ENCODE measurements around the gene PARD6B. TPM values are rescaled to one million over a fixed set of nuclear protein-coding genes. Genes with fewer than 3 reads are reported as not detected.
A peak's percentile ranks its signal among the peaks of the same experiment; 100 is the strongest.

PARD6B gene
- total RNA-seq, 4 donors from 2014 or later, result 1.1 to 20.5 (median 5.9) TPM

DNA sequence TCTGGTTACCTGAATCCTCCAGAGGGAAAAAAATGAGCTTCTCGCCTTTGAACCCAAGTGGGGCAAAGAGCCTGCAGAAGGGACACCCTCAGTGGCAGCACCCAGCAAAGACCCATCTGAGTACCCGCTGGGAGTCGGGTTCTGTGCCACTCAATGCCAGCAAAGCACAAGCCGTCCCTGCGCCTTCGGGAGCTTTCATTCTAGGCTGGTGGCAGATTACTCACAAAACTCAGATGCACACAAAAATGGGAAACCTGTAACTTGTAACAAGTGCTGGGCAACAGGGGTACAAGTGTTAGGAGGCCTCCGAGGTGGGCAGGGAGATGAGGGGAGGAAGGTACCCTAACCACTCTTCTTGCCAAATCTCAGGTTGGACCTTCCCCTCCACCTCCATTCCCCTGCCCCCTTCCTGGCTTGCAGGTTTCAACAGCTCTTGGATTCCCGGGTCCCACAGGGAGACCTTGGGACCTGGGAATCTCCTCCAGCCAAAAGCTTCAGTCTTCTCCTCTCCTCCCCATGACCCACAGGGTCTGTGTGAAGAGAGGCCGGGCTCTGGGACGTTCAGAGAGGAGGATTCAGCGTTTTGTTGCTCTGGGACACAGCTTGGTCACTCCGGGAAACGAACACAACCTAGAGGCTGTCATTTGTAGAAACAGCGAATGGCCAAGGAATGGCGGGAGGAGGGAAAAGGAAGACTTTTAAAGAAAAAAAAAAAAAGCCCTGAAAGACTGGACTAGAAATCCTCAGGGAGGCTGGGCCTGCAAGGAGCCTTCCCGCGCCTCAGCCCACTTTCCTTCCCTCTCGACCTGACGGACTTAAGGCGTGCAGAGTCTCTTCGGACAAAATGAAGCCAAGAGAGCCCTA is 1.2 kb upstream of the PARD6B start:
- peak; percentile 1 for ATAC-seq (ENCODE audit: low FRiP score)

GRCh38 chr20:50730765-50731054 is 670 bp upstream of the PARD6B start:
- DNase-seq (ENCODE audit: low spot score), result no peak

More for the DNA sequence above, 1.2 kb upstream of the PARD6B start:
- no peak for DNase-seq (ENCODE audit: low spot score)
- no peak for TF ChIP-seq CTCF (IDR thresholded peaks at IDR 0.05)

GRCh38 chr20:50731930-50732690 is 730 bp downstream of the PARD6B start:
- no peak for ATAC-seq (ENCODE audit: low FRiP score)
- no peak for DNase-seq (ENCODE audit: low spot score)
- no peak for TF ChIP-seq CTCF (IDR thresholded peaks at IDR 0.05)

More at GRCh38 chr20:50730765-50731054, 670 bp upstream of the PARD6B start:
- no peak for TF ChIP-seq CTCF (IDR thresholded peaks at IDR 0.05)
- ATAC-seq (ENCODE audit: low FRiP score), result no peak

DNA sequence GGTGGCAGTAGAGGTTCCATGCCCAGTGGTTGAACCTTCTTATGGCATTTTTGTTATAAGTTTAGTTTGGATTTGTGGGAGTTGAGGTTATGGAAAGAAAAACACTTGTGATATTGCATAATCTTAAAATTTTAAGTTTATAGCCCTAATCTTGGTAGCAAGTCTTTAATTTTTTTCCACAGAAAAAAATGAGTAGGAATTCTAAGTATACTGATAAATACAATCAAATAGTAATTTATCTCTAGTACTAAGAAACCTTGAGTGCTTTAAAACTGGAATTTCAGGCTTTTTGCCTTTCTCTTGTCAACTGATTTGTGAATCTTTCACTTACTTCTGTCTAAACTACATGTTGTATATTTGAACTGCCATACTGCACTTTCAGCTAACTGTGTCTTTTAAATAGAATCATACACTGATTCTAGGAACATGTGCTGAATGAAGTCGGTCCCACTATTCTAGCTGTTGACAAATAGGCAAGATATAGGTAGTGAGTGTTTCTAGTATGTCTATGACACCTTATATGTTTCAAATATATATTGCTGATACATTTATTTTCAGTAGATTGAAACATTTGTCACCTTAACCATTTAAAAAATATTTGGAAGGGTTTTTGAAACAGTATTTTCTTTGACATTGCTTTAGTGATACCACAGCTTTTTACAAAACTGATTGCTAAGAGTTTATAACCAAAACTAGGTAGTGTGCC is 2.4 kb downstream of the PARD6B start:
- no peak for DNase-seq (ENCODE audit: low spot score)
- ATAC-seq (ENCODE audit: low FRiP score), result no peak
- no peak for TF ChIP-seq CTCF (IDR thresholded peaks at IDR 0.05)

- DNase-seq (ENCODE audit: low spot score) (no peak), ATAC-seq (ENCODE audit: low FRiP score) (no peak)
- TF ChIP-seq CTCF (IDR thresholded peaks at IDR 0.05), result no peak
These were observed 3.6 kb downstream of the PARD6B start for GRCh38 chr20:50734730-50735679.

- TF ChIP-seq CTCF (IDR thresholded peaks at IDR 0.05), result no peak
- ATAC-seq (ENCODE audit: low FRiP score) (no peak), DNase-seq (ENCODE audit: low spot score) (no peak)
These were observed 4.4 kb downstream of the PARD6B start for GRCh38 chr20:50735813-50736212.
